IMR-90 (cell line): ENCODE data around the gene SDHAF1. TPM values are rescaled to one million over a fixed set of nuclear protein-coding genes. Genes with fewer than 3 reads are reported as not detected.
"Not testable (repeated sequence)": the region's sequence is repeated elsewhere in the genome, so short reads cannot be mapped to it uniquely, and the experiment has no call there.

Experiments used
- ATAC-seq: fragments of 200-7000 bp; cut with Tn5 transposase; 2 replicates; pipeline ENCODE4 v1.9.1; 2020; ENCODE audit warnings: low read depth, mild to moderate bottlenecking, moderate library complexity
- BruUV-seq: library from RNA; stranded (reverse); fragments of 400-500 nt; replicated peaks from 2 replicates; lab custom pipeline; 2021; lab: Mats Ljungman, UMichigan
- CTCF ChIA-PET: fragments of 300-600 bp; formaldehyde crosslinking; extraction: SDS; loops from one replicate; lab custom pipeline; 2021; ENCODE audit warnings: antibody characterized with exemption; lab: Yijun Ruan, JAX
- POLR2A ChIA-PET: fragments of 300-600 bp; sonication (Branson Sonifier 250); formaldehyde crosslinking; loops from one replicate; lab custom pipeline; 2022; ENCODE audit warnings: antibody characterized with exemption; ENCODE audit not compliant: unreplicated experiment; lab: Charles Lee
- DNase-seq: peaks from one replicate; pipeline ENCODE4 v3.0.0; 2013
- H2AFZ ChIP-seq: replicated peaks from 2 replicates; pipeline ENCODE3; 2013; ENCODE audit warnings: low read length, mild to moderate bottlenecking; ENCODE audit not compliant: poor library complexity
- H2AK5ac ChIP-seq: 2 replicates; pipeline ENCODE4 v1.6.1; 2013; ENCODE audit warnings: low read depth, low read length, inconsistent platforms
- H2AK9ac ChIP-seq: replicated peaks from 2 replicates; pipeline ENCODE3; 2013; ENCODE audit warnings: mild to moderate bottlenecking, low read depth, low read length, moderate library complexity; ENCODE audit not compliant: poor library complexity
- H2BK120ac ChIP-seq: 2 replicates; pipeline ENCODE4 v1.6.1; 2013; ENCODE audit warnings: low read depth, low read length, inconsistent platforms
- H2BK15ac ChIP-seq: 3 replicates; pipeline ENCODE4 v1.6.1; 2013; ENCODE audit warnings: low read depth, low read length, inconsistent platforms
- H2BK20ac ChIP-seq: 2 replicates; pipeline ENCODE4 v1.6.1; 2013; ENCODE audit warnings: low read depth, mild to moderate bottlenecking, inconsistent platforms, low read length, moderate library complexity
- H2BK5ac ChIP-seq: 2 replicates; pipeline ENCODE4 v1.6.1; 2013; ENCODE audit warnings: mild to moderate bottlenecking, low read depth, low read length, inconsistent platforms; ENCODE audit not compliant: poor library complexity, severe bottlenecking
- H3K14ac ChIP-seq: replicated peaks from 2 replicates; pipeline ENCODE4 v1.6.1; 2013; ENCODE audit warnings: low read depth, low read length, inconsistent platforms
- H3K18ac ChIP-seq: 2 replicates; pipeline ENCODE4 v1.6.1; 2013; ENCODE audit warnings: low read depth, low read length, control low read depth
- H3K23ac ChIP-seq: 2 replicates; pipeline ENCODE4 v1.6.1; 2013; ENCODE audit warnings: low read depth, low read length, inconsistent platforms
- H3K27ac ChIP-seq: 2 replicates; pipeline ENCODE4 v1.5.1; 2013; ENCODE audit warnings: mild to moderate bottlenecking, control low read depth, low read length; ENCODE audit not compliant: insufficient read depth
- H3K27me3 ChIP-seq: 2 replicates; pipeline ENCODE4 v1.6.1; 2013; ENCODE audit warnings: low read length; ENCODE audit not compliant: control insufficient read depth, insufficient read depth
- H3K36me3 ChIP-seq: 2 replicates; pipeline ENCODE4 v1.6.1; 2013; ENCODE audit warnings: low read length, mixed read lengths; ENCODE audit not compliant: control insufficient read depth, insufficient read depth
- H3K4ac ChIP-seq: 2 replicates; pipeline ENCODE4 v1.6.1; 2013; ENCODE audit warnings: low read depth, low read length, inconsistent platforms
- H3K4me1 ChIP-seq: 2 replicates; pipeline ENCODE4 v1.6.1; 2013; ENCODE audit warnings: low read length, mixed read lengths; ENCODE audit not compliant: control insufficient read depth, insufficient read depth
- H3K4me2 ChIP-seq: 2 replicates; pipeline ENCODE4 v1.6.1; 2013; ENCODE audit warnings: low read depth, mild to moderate bottlenecking, control low read depth, low read length, moderate library complexity
- H3K4me3 ChIP-seq: 2 replicates; pipeline ENCODE4 v1.5.1; 2013; ENCODE audit warnings: low read depth, mild to moderate bottlenecking, control low read depth, low read length, moderate library complexity; ENCODE audit not compliant: insufficient read depth
- H3K56ac ChIP-seq: 2 replicates; pipeline ENCODE4 v1.6.1; 2013; ENCODE audit warnings: low read length, inconsistent platforms; ENCODE audit not compliant: insufficient read depth; ENCODE audit errors: extremely low read depth
- H3K79me1 ChIP-seq, 2 experiments: 2 replicates each; pipeline ENCODE4 v1.6.1; 2013; ENCODE audit warnings: low read length in 2 of 2, inconsistent platforms in 1 of 2, low read depth in 1 of 2
- H3K9ac ChIP-seq: 2 replicates; pipeline ENCODE4 v1.6.1; 2013; ENCODE audit warnings: low read depth, low read length, control low read depth
- H3K9me1 ChIP-seq: 2 replicates; pipeline ENCODE4 v1.6.1; 2013; ENCODE audit warnings: low read length, inconsistent platforms; ENCODE audit not compliant: insufficient read depth
- H3K9me3 ChIP-seq: 2 replicates; pipeline ENCODE4 v1.6.1; 2013; ENCODE audit warnings: low read length; ENCODE audit not compliant: control insufficient read depth, insufficient read depth
- H4K20me1 ChIP-seq: 2 replicates; pipeline ENCODE4 v1.6.1; 2013; ENCODE audit warnings: low read length, inconsistent platforms; ENCODE audit not compliant: insufficient read depth
- H4K5ac ChIP-seq: 2 replicates; pipeline ENCODE4 v1.6.1; 2013; ENCODE audit warnings: mild to moderate bottlenecking, low read depth, low read length, control low read depth
- H4K8ac ChIP-seq, 2 experiments: 2 replicates each; pipeline ENCODE4 v1.6.1; 2013; ENCODE audit warnings: low read depth in 2 of 2, low read length in 2 of 2, control low read depth in 1 of 2, inconsistent platforms in 1 of 2
- H4K91ac ChIP-seq: 2 replicates; pipeline ENCODE4 v1.6.1; 2013; ENCODE audit warnings: low read depth, low read length, inconsistent platforms; ENCODE audit not compliant: insufficient read depth
- WGBS, 2 experiments: methylation state at CpG; one replicate each; pipeline versions ENCODE4 v1.1.5 to v1.1.7; 2013; ENCODE audit warnings: missing lambda C conversion rate in 2 of 2; ENCODE audit not compliant: insufficient read length in 1 of 2; ENCODE audit errors: extremely low coverage in 2 of 2; 5-methylcytosine and 5-hydroxymethylcytosine counted together
- dilution Hi-C: fragments of 300-500 bp; cut with HindIII; formaldehyde crosslinking; loops from one replicate; pipeline ENCODE4 v1.14.3; 2018; ENCODE audit warnings: low sequenced_read_pairs; ENCODE audit not compliant: unreplicated experiment
- in situ Hi-C: fragments of 300-500 bp; cut with MboI; formaldehyde crosslinking; loops from 3 replicates; pipeline ENCODE4 v1.14.3; 2019; ENCODE audit warnings: low sequenced_read_pairs, inconsistent platforms, mixed read lengths
- intact Hi-C: fragments of 100-400 bp; cut with micrococcal nuclease; formaldehyde crosslinking; loops from 2 replicates; pipeline ENCODE4 v1.10.0; 2022
- polyA plus RNA-seq, 3 experiments: library from polyadenylated mRNA; depleted of rRNA; stranded (reverse); fragments of >200 nt; gene quantifications; 2 replicates each; pipeline ENCODE4 v1.2.3, GENCODE V29; 2012; ENCODE audit warnings: low replicate concordance in 1 of 3
- total RNA-seq: library from RNA; depleted of rRNA; stranded (reverse); fragments of >200 nt; gene quantifications from 2 replicates; pipeline ENCODE4 v1.2.3, GENCODE V29; 2012

The SDHAF1 gene
- total and polyA plus RNA-seq, 2 of the 4 experiments (the other 2 are of a cell fraction), result 4.8 to 9.9 TPM

- H2BK120ac ChIP-seq, H3K4me1 ChIP-seq, H3K18ac ChIP-seq, H4K8ac ChIP-seq, intact Hi-C loops, H2BK5ac ChIP-seq, H2BK20ac ChIP-seq, H3K56ac ChIP-seq, H3K9me3 ChIP-seq, H3K9me1 ChIP-seq, in situ Hi-C loops, POLR2A ChIA-PET, BruUV-seq, H3K9ac ChIP-seq, H2AK5ac ChIP-seq, H3K23ac ChIP-seq, H2AFZ ChIP-seq, ATAC-seq, H3K4me3 ChIP-seq, H4K20me1 ChIP-seq, H2AK9ac ChIP-seq, H3K27ac ChIP-seq, H3K4ac ChIP-seq, DNase-seq, H3K36me3 ChIP-seq, H3K4me2 ChIP-seq, H4K5ac ChIP-seq, H3K14ac ChIP-seq, H2BK15ac ChIP-seq, dilution Hi-C loops, H3K79me1 ChIP-seq, H4K91ac ChIP-seq: not testable (repeated sequence)
- CTCF ChIA-PET, result interaction anchor here (0.6 kb wide), 1 partner anchor 213 kb away, joined by 3 read pairs; no protein-coding TSS in a partner anchor
- H3K27me3 ChIP-seq, result peaks cover 36% of the 10 kb centered on the region
- WGBS, 2 experiments, result 77% methylated on average over 3 of the region's 8 CpGs; no CpG with 5 or more reads in 1 of the 2 experiments
Measured at GRCh38 chr19:35957411-35957810, 37.6 kb upstream of the SDHAF1 start.
